HG02678 (cell line): ENCODE data around the gene TMEM26.

Experiments
- ATAC-seq: cut with Tn5 transposase; IDR thresholded peaks from one replicate; pipeline ENCODE4 v1.9.1; 2021; ENCODE audit warnings: mild to moderate bottlenecking, moderate library complexity; ENCODE audit not compliant: unreplicated experiment

TMEM26 gene

GRCh38 chr10:61452655-61453641 is at the start of gene TMEM26:
TSS of gene TMEM26 (minus strand) at chr10:61453381. CDS start at chr10:61453081, 300 bp downstream.
- no peak for ATAC-seq

GRCh38 chr10:61500460-61500859 is 47.3 kb upstream of the TMEM26 start:
- no peak for ATAC-seq

- ATAC-seq = no peak
These were observed 39.3 kb upstream of the TMEM26 start for GRCh38 chr10:61492364-61492995.

- ATAC-seq = no peak
These were observed 34.3 kb upstream of the TMEM26 start for GRCh38 chr10:61487506-61487905.

GRCh38 chr10:61486738-61487396 is 33.7 kb upstream of the TMEM26 start:
- no peak for ATAC-seq

- no peak for ATAC-seq
These were observed 33.1 kb upstream of the TMEM26 start for GRCh38 chr10:61486251-61486650.

- ATAC-seq = no peak
These were observed 28.4 kb upstream of the TMEM26 start for GRCh38 chr10:61481597-61481996.

GRCh38 chr10:61480208-61480607 is 27.0 kb upstream of the TMEM26 start:
- ATAC-seq = no peak

- ATAC-seq = no peak
These were observed 25.6 kb upstream of the TMEM26 start for GRCh38 chr10:61478621-61479312.

- ATAC-seq = no peak
These were observed 24.3 kb upstream of the TMEM26 start for GRCh38 chr10:61477451-61477850.

GRCh38 chr10:61476529-61476928 is 23.3 kb upstream of the TMEM26 start:
- ATAC-seq = no peak

GRCh38 chr10:61475449-61475873 is 22.3 kb upstream of the TMEM26 start:
- no peak for ATAC-seq

GRCh38 chr10:61472090-61472674 is 19.0 kb upstream of the TMEM26 start:
- ATAC-seq = no peak

- ATAC-seq = no peak
These were observed 18.3 kb upstream of the TMEM26 start for GRCh38 chr10:61471491-61471890.

- no peak for ATAC-seq
These were observed 17.6 kb upstream of the TMEM26 start for GRCh38 chr10:61470740-61471139.

- ATAC-seq = no peak
These were observed 12.9 kb upstream of the TMEM26 start for GRCh38 chr10:61465901-61466632.

GRCh38 chr10:61465171-61465496 is 12.0 kb upstream of the TMEM26 start:
- no peak for ATAC-seq

- ATAC-seq = no peak
These were observed 11.4 kb upstream of the TMEM26 start for GRCh38 chr10:61464461-61465170.
